Right hindlimb (tissue), 1 donor: ENCODE measurements around the gene POT1.
A peak's percentile ranks its signal among the peaks of the same experiment; 100 is the strongest.
"Not testable (repeated sequence)": the region's sequence is repeated elsewhere in the genome, so short reads cannot be mapped to it uniquely, and the experiment has no call there.

Experiments used
- DNase-seq: peaks from one replicate; pipeline ENCODE4 v3.0.0-alpha.2; 2018

The POT1 gene

GRCh38 chr7:124929467-124930172, at the start of gene POT1:
POT1 (minus strand) TSS chr7:124929825; CDS start chr7:124897173, 32,652 bp downstream.
- DNase-seq, result peak; percentile 100

GRCh38 chr7:124975131-124975530, 45.5 kb upstream of the POT1 start:
- not testable (repeated sequence) for DNase-seq

- DNase-seq, result no peak
Measured at GRCh38 chr7:124965553-124965952, 35.9 kb upstream of the POT1 start.

GRCh38 chr7:124959676-124960075, 30.1 kb upstream of the POT1 start:
- DNase-seq, result no peak

GRCh38 chr7:124957952-124958351, 28.3 kb upstream of the POT1 start:
- DNase-seq, result not testable (repeated sequence)

- DNase-seq, result no peak
Measured at GRCh38 chr7:124956160-124956559, 26.5 kb upstream of the POT1 start.

- DNase-seq, result no peak
Measured at GRCh38 chr7:124954790-124955189, 25.2 kb upstream of the POT1 start.

- DNase-seq, result no peak
Measured at GRCh38 chr7:124945680-124946079, 16.1 kb upstream of the POT1 start.

GRCh38 chr7:124943472-124943871, 13.8 kb upstream of the POT1 start:
- no peak for DNase-seq

GRCh38 chr7:124942399-124942798, 12.8 kb upstream of the POT1 start:
- no peak for DNase-seq

- no peak for DNase-seq
Measured at GRCh38 chr7:124940306-124940705, 10.7 kb upstream of the POT1 start.

GRCh38 chr7:124938128-124938527, 8.5 kb upstream of the POT1 start:
- DNase-seq, result no peak

- DNase-seq, result no peak
Measured at GRCh38 chr7:124937076-124937475, 7.5 kb upstream of the POT1 start.

GRCh38 chr7:124934841-124935240, 5.2 kb upstream of the POT1 start:
- no peak for DNase-seq

- no peak for DNase-seq
Measured at GRCh38 chr7:124930655-124931597, 1.3 kb upstream of the POT1 start.

GRCh38 chr7:124930173-124930623, 573 bp upstream of the POT1 start:
- no peak for DNase-seq

GRCh38 chr7:124924906-124925305, 4.7 kb downstream of the POT1 start:
- DNase-seq, result no peak

- no peak for DNase-seq
Measured at GRCh38 chr7:124922200-124922599, 7.4 kb downstream of the POT1 start.

GRCh38 chr7:124919841-124920240, 9.8 kb downstream of the POT1 start:
- no peak for DNase-seq

- no peak for DNase-seq
Measured at GRCh38 chr7:124918662-124919061, 11.0 kb downstream of the POT1 start.

- DNase-seq, result no peak
Measured at GRCh38 chr7:124915242-124915641, 14.4 kb downstream of the POT1 start.

GRCh38 chr7:124914298-124914697, 15.3 kb downstream of the POT1 start:
- DNase-seq, result no peak

- no peak for DNase-seq
Measured at GRCh38 chr7:124912972-124913371, 16.7 kb downstream of the POT1 start.

GRCh38 chr7:124909808-124910207, 19.8 kb downstream of the POT1 start:
- DNase-seq, result no peak
